GM08714 (cell line): ENCODE results near the gene HPS1.

ENCODE experiments used
- H3K4me3 ChIP-seq: fragments of 200-500 bp; sonication (Bioruptor generic); 2 replicates; pipeline ENCODE4 v1.5.1; 2014; ENCODE audit warnings: mild to moderate bottlenecking, low read length, inconsistent platforms
- ZNF274 ChIP-seq: IDR thresholded peaks from 2 replicates; pipeline ENCODE4 v1.6.1; 2012; ENCODE audit warnings: mild to moderate bottlenecking, low read depth, low read length

HPS1 gene

DNA sequence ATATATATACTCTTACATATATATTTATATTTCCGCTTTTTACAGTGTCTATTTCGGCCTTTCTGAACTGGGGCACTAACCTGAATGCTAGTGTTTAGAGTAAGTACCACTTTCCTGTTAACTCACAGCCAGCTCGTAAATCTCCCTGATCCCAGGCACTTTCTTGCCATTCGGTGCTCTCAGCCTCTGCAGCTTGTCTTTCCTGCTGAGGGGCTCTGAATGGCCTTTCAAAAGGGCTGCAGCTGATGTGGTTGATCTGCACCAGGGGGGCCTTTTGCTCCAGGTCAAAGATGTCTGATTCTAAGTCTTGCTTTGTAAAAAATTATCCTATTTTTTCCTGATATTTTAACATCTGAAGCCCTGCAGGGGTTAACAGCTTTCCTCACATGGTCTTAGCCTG lies 25.5 kb upstream of the HPS1 start:
- TF ChIP-seq ZNF274: no peak
- H3K4me3 ChIP-seq: no peak overlapping the region

DNA sequence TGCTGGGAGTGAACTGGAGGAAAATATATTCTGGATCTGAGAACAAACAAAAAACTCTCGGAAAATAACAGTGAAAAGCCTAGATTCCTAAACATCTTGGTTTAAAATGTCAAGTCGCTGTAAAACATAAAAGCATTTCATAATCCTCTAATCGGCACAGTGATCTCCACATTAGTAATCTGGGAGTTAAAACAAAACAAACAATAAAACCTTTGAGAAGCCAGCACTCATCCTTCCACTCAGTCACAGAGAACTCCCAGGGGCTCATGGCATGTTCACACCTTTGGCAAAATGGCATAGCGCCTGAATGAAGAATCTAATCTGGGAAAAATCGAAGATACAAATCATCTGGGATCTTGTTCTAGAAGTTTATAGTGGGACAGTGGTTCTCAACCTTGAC lies 24.1 kb upstream of the HPS1 start:
- TF ChIP-seq ZNF274: no peak
- no peak overlapping the region for H3K4me3 ChIP-seq

DNA sequence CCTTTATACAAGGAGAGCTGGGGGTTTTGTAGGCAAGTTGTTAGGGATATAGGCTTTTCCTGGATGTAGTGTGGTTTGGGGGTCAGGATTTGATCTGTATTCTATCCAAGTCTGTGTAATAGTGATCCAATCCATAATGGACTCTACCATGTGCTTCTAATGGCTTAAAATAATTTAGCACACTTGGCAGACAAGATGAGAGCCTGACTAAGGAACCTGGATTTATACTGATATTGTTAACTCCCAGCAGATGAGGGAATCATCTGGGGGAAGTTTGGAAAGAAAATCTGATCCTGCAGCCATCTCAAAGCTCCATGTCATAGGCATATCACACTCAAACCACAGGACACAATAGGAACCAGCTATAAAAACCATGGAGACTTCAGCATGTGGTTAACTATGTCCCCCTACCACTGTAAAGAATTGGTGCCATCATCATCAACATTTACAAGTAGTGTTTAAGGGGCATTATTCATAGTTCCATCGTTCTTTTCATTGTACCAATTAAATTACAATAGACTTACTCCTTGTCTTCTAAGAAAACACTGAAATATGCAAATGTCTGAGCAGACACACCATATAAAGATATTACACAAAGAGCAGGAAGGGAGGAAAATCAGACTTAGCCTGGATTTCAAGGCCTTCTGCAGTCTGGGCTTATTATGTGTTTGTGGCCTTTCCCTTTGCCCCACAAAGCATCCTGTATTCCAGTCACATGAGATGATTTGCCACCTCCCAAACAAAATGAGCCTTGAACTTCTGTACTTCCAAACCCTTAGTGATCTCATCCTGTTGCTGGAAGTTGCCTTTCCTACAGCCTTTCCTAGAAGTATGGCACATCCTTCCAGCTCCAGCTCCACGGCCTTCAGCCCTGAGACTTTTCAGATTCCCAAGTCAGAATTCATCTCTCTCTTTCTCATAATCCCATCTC lies 22.5 kb upstream of the HPS1 start:
- no peak for TF ChIP-seq ZNF274
- H3K4me3 ChIP-seq: no peak overlapping the region

DNA sequence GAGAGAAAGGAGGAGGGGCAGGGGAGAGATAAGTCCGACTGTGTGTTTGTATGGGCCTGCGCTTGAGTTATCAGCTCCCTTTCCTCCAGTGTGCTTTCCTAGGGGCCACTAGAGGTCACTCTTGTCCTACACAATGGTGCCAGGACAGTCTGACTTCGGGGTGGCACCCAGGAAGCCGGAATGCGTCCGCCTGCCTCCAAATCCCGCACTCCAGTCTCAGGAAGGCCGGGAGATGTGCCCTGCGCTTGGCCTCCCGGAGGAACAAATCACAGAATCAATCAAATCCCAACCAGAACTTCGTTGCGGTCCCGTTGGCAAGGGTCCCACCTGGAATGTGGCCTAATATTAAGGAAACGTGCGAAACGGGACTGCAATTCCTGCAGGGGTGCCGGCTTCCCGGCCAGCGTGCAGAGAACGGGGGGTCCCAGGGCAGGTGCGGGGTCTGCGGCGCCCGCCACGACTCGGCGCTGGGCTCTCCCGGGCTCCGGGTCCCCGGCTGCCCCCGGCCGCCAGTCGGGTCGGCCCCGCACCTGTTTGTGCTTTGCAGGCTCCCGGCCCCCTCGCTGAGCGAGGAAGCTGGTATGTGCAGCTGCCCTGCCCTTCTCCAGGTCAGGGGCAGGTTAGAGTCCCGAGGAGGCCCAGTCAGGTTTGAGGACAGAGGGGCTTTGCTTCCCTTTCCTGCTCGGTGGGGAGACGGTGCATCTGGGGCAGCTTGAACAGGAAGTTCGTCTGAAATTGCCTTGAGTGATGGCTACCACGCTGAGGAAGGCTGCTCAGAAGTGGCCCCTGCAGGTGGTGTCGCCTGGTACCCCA lies 21.0 kb upstream of the HPS1 start:
- peak overlapping the region; percentile 39; the same call in 1 of the 2 replicates for H3K4me3 ChIP-seq
- TF ChIP-seq ZNF274: no peak

DNA sequence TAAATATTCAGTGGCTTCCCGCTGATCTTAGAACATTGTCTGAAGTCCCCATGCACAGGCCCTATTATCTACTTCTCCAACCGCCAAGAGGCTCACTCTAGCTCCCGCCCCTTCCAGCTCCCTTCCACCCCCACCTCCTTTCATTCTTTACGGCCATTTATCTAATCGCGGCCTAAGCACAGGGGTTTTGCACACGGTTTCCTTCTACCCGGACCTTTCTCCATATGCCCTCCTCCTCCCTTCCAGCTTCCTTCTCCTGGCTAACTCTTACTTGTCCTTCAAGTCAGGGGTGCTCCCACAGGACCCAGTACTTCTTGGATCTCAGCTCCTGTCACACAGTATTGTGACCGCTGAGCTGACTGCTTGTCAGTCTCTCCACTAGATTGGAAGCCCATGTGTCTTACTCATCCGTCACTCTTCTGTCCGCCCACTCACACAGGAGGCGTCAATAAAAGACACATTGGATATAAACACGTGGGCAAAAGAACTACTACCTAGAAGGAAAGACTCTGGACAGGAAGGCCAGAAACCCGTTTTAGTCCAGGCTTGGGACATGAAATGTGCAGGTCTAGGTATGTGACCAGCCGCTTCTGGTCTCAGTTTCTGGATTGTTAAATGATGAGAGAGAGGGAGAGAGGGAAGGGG lies 20.2 kb upstream of the HPS1 start:
- H3K4me3 ChIP-seq: no peak overlapping the region
- TF ChIP-seq ZNF274: no peak

DNA sequence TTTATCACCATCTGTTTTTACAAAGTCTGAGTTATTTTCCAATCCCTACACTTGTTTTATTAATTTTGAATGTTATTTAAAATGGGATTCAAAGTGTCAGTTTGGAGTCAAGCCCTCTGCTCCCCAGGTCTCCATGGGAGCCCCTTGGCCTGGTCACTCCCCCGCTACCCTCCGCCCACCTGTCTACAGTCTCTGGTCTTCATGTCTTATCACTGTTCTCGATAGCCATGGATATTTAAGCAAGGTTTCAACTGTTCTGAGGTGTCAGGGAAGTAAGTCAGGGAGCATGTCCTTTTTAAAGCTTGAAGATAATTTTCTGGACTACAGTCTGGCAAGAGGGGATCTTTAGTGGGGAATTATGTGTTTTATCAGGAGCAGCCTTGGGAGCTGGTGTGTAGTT lies 19.1 kb upstream of the HPS1 start:
- no peak for TF ChIP-seq ZNF274
- H3K4me3 ChIP-seq: no peak overlapping the region

DNA sequence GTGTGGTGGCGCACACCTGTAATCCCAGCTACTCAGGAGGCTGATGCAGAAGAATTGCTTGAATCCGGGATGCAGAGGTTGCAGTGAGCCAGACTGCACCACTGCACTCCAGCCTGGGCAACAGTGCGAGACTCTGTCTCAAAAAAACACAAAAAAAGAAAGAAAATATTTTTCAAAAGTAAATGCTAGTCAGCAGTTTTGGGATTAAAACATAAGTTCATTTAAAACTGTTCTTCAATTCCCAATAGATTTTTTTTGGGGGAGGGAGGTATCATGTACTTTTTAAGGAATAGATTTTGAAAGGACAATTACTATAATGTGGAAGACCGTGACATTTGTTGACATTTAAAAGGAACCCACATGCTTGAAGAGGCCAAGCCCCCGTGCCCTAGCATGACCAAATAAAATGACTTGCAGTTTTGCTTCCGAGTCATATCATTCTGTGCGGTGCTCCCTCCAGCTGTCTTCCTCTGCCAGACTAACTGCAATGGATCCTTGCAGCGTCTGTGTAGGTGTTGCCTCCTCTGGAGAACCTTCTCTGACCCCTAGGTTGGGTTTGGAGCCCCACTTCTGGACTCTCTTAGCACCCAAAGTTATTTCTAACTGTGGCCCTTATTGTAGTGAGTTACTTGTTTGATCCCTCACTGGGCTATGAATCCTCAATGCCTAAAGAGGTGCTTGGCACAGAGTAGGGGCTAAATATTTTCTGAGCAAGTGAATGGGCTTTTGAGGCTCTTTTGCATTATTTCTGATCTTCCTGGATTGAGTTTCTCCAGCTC lies 17.4 kb upstream of the HPS1 start:
- TF ChIP-seq ZNF274: no peak
- H3K4me3 ChIP-seq: no peak overlapping the region

DNA sequence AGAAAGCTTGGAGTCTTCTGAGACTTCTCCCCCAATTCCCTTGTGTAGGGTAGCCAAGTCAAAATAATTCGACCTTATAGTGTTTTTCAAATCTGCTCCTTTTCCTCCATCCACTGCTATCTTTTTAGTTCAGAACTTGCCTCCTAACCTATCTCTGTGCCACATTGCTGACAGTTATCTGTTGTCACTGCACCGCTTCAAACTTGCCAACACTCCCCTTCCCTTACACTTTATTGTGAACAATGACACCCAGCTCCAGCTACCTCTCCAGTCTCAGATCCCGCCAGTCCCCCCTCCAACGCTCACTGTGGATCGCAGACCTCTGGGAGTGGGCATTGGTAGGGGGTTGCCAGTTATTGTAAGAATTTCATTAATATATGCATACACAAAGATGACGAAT lies 16.3 kb upstream of the HPS1 start:
- TF ChIP-seq ZNF274: no peak
- no peak overlapping the region for H3K4me3 ChIP-seq

DNA sequence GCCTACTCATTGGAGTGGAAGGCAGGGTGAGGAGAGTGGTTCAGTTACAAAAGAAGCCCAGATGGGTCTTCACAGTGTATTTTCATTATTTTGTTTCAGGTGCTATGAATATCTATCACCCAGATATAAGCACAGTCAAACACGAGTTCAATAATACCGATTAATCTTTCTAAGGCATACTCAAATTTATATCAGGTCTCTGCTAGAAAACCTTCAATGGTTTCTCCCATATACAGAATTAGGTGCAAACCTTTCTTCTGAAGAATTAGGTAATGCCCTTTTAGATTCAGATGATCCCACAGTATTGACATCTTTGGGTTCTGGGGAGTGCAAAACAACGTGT lies 14.7 kb upstream of the HPS1 start:
- TF ChIP-seq ZNF274: no peak
- H3K4me3 ChIP-seq: no peak overlapping the region

DNA sequence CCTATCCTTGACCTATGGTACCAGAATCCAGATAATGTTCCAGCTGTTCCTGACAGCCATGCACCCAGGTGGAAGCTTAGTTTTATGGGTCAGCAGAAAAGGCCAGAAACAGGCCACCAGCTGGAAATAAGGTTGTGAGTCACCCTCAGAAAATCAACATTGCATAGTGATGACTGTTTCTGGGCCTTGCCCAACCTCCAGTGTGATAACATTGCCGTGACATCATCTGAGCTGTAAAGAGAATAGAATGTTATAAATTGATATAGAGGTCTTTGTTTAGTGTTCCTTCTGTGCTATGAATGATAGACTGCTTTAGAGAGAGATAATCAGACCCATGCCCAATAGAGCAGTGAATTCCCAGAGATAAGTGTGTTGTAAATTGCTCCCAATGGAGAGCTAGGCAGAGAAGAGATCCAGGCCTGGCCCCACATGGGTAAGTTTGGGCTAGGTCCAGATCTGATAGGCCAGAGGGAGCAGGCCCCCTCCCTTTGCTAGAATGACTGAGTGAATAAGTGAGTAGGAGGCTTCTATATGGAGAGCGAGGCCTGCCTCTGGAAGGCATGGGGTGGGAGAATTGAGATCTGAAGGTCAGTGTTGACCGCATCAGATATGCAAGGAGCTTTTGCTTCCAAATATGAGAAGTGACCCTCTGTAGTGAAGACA lies 14.2 kb upstream of the HPS1 start:
- no peak for TF ChIP-seq ZNF274
- no peak overlapping the region for H3K4me3 ChIP-seq

DNA sequence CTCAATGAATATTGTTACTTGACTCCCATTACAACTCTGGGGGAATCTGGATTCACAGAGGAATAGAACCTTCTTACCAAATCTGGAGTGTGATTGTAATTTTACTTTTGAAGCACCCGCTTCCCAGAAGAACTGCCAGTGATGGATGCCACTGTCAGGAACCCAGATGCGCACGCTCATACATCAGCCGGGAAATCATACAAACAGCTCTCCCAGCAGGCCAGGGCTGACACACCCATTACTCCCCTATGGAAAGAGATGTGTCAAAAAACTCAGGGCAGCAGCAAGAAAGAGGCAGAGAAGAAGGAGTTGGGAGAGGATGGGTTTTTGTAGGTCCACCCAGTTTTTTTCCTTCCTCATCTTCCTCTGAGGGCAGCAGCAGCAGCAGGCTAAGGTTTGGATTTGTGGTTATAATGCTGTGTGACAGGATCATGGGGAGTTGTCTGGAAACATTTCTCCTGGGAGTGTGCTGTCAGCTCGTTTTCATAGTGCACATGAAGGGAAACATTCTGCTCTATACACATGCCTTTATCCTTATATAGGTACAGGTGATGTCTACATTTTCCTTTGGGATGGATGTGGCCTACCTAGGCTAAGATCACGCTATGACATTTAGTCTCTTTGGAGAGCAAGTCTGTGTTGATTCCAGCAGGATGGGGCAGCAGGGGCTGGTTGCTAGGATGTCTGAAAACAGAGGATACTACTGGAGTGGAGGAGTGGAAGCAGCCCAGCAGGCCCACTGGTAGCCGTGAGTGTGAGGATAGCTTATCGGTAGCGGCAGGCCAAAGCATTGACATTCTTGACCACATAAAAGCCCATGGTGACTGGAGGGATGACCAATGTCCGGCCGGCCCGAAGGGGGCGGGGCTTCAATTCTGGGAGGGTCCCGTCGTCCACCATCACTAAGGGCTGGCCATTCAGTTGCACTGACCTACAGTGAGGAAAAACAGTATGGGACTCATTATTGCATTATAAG lies 12.4 kb upstream of the HPS1 start:
- no peak for TF ChIP-seq ZNF274
- H3K4me3 ChIP-seq: no peak overlapping the region

DNA sequence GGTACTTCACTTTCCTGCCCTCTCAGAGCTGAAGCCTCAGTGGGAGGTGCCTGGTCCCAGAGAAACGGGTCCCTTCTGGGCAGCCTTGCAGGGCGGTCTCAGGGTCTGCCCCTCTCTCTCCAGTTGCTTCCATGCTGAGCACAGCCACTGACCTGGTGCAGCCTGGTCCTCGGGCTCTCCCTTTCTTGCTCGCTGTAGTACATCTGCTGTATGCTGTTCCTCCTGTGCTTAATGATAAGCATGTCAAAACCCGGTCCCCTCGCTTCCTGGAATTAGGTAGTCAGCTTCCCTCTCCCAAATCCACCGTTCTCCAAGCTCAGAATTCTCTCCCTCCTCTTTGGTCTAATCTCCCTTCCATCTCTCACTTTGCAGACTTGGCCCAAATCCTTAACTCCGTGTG lies 11.0 kb upstream of the HPS1 start:
- H3K4me3 ChIP-seq: no peak overlapping the region
- TF ChIP-seq ZNF274: no peak
